ENCODE results near the gene ELP2.

The ELP2 gene

DNA sequence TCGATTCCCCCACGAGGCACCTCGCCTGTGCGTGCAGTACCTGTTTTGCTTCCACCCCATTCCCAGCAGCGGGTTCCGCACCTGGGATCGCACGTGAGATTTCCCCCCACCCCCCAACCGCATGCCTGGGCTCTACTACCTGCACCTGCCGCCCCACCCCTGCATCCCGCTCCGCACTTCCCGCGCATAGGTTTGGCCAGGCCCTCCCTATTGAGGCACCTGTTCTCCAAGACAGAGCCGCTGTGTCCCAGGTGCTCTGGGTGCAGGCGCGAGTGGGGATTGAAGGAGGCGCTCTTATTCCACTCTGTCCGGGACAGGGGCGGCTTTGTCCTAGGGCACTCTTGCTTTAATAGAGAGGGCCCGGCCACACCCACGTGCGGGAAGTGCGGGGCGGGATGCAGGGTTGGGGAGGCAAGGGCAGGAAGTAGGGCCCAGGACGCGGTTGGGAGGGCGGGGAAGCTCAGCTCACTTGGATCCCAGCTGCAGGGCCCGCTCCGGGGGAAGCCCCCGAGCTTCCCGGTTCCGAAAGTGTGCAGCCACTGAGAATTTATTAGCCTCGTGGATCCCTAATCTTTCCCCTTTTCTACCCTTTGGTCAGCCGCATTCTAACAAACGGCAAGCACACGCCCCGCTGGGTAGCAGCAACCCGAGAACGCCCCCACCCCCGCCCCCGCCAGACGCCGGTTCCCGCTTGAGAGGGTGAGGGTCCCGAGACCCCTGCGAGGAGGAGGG lies 56.9 kb downstream of the ELP2 start:
- Histone ChIP-seq H3K36me3 (ENCODE audit: control insufficient read depth in 1 of 2, insufficient read depth in 2 of 2, low read length in 2 of 2) (peaks cover 0 to 5% of the 10 kb centered on the region in 2 donors), H3K9ac (ENCODE audit: low read depth in 1 of 2, low read length in 2 of 2) (peak overlapping the region; percentile 84 to 87), H3K9me3 (ENCODE audit: control insufficient read depth in 1 of 2, low read length in 2 of 2) (no peaks in the 10 kb centered on the region), H3K27me3 (ENCODE audit: control insufficient read depth in 1 of 2, insufficient read depth in 2 of 2, low read length in 2 of 2) (peaks cover 0 to 12% of the 10 kb centered on the region in 2 donors), H3K27ac (ENCODE audit: low read depth, low read length) (peak overlapping the region; percentile 35), H3K4me1 (ENCODE audit: control insufficient read depth in 1 of 2, insufficient read depth in 2 of 2, low read length in 2 of 2) (peaks cover 10 to 11% of the 10 kb centered on the region in 2 donors), H3K4me3 (ENCODE audit: low read depth in 1 of 2, low read length in 2 of 2) (peak overlapping the region; percentile 90 to 96)

DNA sequence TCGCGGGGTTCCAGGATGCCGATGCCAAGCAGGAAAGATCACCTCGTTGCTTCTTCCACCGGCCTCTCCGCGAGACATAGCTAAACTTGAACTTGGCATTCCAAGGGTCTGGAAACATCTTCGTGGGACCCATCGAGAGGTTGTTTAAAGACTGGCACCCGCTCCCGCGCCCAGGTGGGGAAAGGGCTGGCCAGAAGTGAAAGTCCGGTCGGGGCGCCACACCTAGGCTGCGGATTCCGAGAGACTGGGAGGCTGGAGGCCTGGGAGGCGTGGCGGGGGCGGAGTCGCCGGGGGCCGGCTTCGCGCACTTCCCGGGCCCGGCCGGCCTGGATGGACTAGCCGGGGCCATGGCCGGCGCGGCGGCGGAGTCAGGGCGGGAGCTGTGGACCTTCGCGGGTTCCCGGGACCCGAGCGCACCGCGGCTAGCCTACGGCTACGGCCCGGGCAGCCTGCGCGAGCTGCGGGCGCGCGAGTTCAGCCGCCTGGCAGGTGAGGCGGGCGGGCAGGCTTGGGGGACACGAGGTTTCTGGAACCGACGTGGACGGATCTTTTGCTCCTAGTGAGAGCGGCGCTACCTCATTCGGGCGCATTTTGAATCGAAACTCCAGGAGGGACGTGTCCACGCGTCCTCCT lies 57.6 kb downstream of the ELP2 start, which contains the start of gene MOCOS:
Gene MOCOS (plus strand): TSS at position 305 of the 633 bp plus-strand sequence. CDS start 43 bp downstream, at position 348.
- H3K27me3 ChIP-seq (ENCODE audit: control insufficient read depth in 1 of 2, insufficient read depth in 2 of 2, low read length in 2 of 2) = peaks cover 0 to 12% of the 10 kb centered on the region in 2 donors
- no peaks in the 10 kb centered on the region for H3K9me3 ChIP-seq (ENCODE audit: control insufficient read depth in 1 of 2, low read length in 2 of 2)
- peaks cover 10 to 11% of the 10 kb centered on the region in 2 donors for H3K4me1 ChIP-seq (ENCODE audit: control insufficient read depth in 1 of 2, insufficient read depth in 2 of 2, low read length in 2 of 2)
- H3K9ac ChIP-seq (ENCODE audit: low read depth in 1 of 2, low read length in 2 of 2) = peak within 1 kb of the TSS; percentile 87
- peak within 1 kb of the TSS; percentile 35 for H3K27ac ChIP-seq (ENCODE audit: low read depth, low read length)
- peak within 1 kb of the TSS; percentile 90 to 96 for H3K4me3 ChIP-seq (ENCODE audit: low read depth in 1 of 2, low read length in 2 of 2)
- H3K36me3 ChIP-seq (ENCODE audit: control insufficient read depth in 1 of 2, insufficient read depth in 2 of 2, low read length in 2 of 2) = peaks cover 0 to 5% of the 10 kb centered on the region in 2 donors

- peak overlapping the region; percentile 90 to 96 for H3K4me3 ChIP-seq (ENCODE audit: low read depth in 1 of 2, low read length in 2 of 2)
- H3K9ac ChIP-seq (ENCODE audit: low read depth in 1 of 2, low read length in 2 of 2) = peak overlapping the region; percentile 87
- H3K4me1 ChIP-seq (ENCODE audit: control insufficient read depth in 1 of 2, insufficient read depth in 2 of 2, low read length in 2 of 2) = peaks cover 10 to 11% of the 10 kb centered on the region in 2 donors
- H3K27ac ChIP-seq (ENCODE audit: low read depth, low read length) = peak overlapping the region; percentile 25
- H3K36me3 ChIP-seq (ENCODE audit: control insufficient read depth in 1 of 2, insufficient read depth in 2 of 2, low read length in 2 of 2) = peaks cover 0 to 5% of the 10 kb centered on the region in 2 donors
- peaks cover 0 to 12% of the 10 kb centered on the region in 2 donors for H3K27me3 ChIP-seq (ENCODE audit: control insufficient read depth in 1 of 2, insufficient read depth in 2 of 2, low read length in 2 of 2)
- H3K9me3 ChIP-seq (ENCODE audit: control insufficient read depth in 1 of 2, low read length in 2 of 2) = no peaks in the 10 kb centered on the region
Observed at GRCh38 chr18:36187826-36188721, 58.4 kb downstream of the ELP2 start.

DNA sequence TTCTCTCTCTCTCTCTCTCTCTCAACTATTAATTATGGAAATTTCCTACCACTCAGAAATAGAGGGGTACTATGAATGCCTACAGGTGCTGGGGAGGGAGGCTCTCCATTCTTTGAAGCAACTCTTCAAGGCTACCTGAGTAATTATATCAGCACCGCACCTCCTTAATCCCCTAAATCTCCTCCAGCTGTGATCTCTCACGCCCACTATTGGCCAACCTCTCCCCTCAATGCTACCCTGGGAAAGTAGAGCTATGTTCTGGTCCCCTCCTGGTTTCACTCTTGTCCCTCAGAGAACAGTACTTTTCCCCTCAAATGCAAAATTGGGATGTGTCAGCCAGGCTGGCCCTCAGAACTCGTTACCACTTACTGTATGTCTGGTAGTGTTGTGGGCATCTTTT lies 59.2 kb downstream of the ELP2 start:
- H3K36me3 ChIP-seq (ENCODE audit: control insufficient read depth in 1 of 2, insufficient read depth in 2 of 2, low read length in 2 of 2) = peaks cover 0 to 5% of the 10 kb centered on the region in 2 donors
- no peaks in the 10 kb centered on the region for H3K9me3 ChIP-seq (ENCODE audit: control insufficient read depth in 1 of 2, low read length in 2 of 2)
- peaks cover 0 to 12% of the 10 kb centered on the region in 2 donors for H3K27me3 ChIP-seq (ENCODE audit: control insufficient read depth in 1 of 2, insufficient read depth in 2 of 2, low read length in 2 of 2)
- H3K9ac ChIP-seq (ENCODE audit: low read depth in 1 of 2, low read length in 2 of 2) = peak overlapping the region in 1 of 2 donors; percentile 87
- H3K4me3 ChIP-seq (ENCODE audit: low read depth in 1 of 2, low read length in 2 of 2) = peak overlapping the region; percentile 90 to 96
- H3K27ac ChIP-seq (ENCODE audit: low read depth, low read length) = no peak overlapping the region
- H3K4me1 ChIP-seq (ENCODE audit: control insufficient read depth in 1 of 2, insufficient read depth in 2 of 2, low read length in 2 of 2) = peaks cover 10 to 11% of the 10 kb centered on the region in 2 donors

GRCh38 chr18:36189486-36189885 lies 59.8 kb downstream of the ELP2 start:
- Histone ChIP-seq H3K4me1 (ENCODE audit: control insufficient read depth in 1 of 2, insufficient read depth in 2 of 2, low read length in 2 of 2) (peaks cover 10 to 11% of the 10 kb centered on the region in 2 donors), H3K9ac (ENCODE audit: low read depth in 1 of 2, low read length in 2 of 2) (no peak overlapping the region), H3K4me3 (ENCODE audit: low read depth in 1 of 2, low read length in 2 of 2) (peak overlapping the region in 1 of 2 donors; percentile 96), H3K9me3 (ENCODE audit: control insufficient read depth in 1 of 2, low read length in 2 of 2) (no peaks in the 10 kb centered on the region), H3K27me3 (ENCODE audit: control insufficient read depth in 1 of 2, insufficient read depth in 2 of 2, low read length in 2 of 2) (peaks cover 0 to 12% of the 10 kb centered on the region in 2 donors), H3K27ac (ENCODE audit: low read depth, low read length) (no peak overlapping the region), H3K36me3 (ENCODE audit: control insufficient read depth in 1 of 2, insufficient read depth in 2 of 2, low read length in 2 of 2) (peaks cover 0 to 5% of the 10 kb centered on the region in 2 donors)

DNA sequence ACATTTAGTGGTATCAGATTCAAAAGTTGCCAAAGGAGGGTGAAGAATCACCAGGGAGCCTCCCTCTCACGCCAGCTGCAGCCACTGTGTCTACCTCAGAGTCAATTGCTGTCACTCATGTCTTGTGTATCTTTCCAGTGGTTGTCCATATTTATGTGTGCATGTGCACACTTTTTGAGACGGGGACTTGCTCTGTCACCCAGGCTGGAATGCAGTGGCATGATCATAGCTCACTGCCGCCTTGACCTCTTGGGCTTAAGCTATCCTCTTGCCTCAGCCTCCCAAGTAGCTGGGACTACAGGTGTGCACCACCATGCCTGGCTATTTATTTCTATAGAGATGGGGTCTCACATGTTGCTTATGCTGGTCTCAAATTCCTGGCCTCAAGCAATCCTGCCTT lies 61.6 kb downstream of the ELP2 start:
- Histone ChIP-seq H3K9ac (ENCODE audit: low read depth in 1 of 2, low read length in 2 of 2) (no peak overlapping the region), H3K4me1 (ENCODE audit: control insufficient read depth in 1 of 2, insufficient read depth in 2 of 2, low read length in 2 of 2) (peaks cover 6 to 11% of the 10 kb centered on the region in 2 donors), H3K27ac (ENCODE audit: low read depth, low read length) (no peak overlapping the region), H3K36me3 (ENCODE audit: control insufficient read depth in 1 of 2, insufficient read depth in 2 of 2, low read length in 2 of 2) (peaks cover 0 to 8% of the 10 kb centered on the region in 2 donors), H3K4me3 (ENCODE audit: low read depth in 1 of 2, low read length in 2 of 2) (no peak overlapping the region), H3K9me3 (ENCODE audit: control insufficient read depth in 1 of 2, low read length in 2 of 2) (no peaks in the 10 kb centered on the region), H3K27me3 (ENCODE audit: control insufficient read depth in 1 of 2, insufficient read depth in 2 of 2, low read length in 2 of 2) (peaks cover 0 to 9% of the 10 kb centered on the region in 2 donors)

- H3K27me3 ChIP-seq (ENCODE audit: control insufficient read depth in 1 of 2, insufficient read depth in 2 of 2, low read length in 2 of 2) = peaks cover 0 to 9% of the 10 kb centered on the region in 2 donors
Observed at GRCh38 chr18:36191711-36192110, 62.0 kb downstream of the ELP2 start.

DNA sequence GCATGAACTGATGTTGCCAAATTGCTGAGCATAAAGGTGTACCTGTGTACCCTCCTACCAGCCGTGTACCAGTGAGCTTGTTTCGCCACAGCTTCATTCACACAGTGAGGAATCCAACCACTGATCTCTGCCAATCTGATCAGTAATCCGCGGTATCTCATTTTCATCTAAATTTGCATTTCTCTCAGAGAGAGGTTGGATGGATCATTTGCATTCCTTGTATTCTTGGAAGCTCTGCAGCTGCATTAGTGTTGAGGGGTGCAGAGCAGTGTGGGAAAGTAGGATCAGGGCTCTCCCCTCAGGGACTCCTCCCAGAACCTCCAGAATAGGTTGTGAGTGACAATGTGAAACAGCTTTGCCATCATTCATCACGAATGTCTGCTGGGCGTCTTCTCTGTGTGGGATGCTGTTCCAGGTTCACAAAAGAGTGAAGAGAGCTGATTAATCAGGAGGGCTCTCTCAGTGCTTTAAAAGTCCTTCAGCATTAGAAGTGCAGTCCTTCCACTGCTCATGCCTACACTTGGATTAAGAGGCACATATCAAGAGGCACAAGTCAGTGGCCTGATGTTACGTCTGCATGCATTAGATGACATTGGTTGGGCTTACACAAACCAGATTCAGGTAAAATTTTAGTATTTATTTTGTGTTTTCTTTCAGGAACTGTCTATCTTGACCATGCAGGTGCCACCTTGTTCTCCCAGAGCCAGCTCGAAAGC lies 65.1 kb downstream of the ELP2 start:
- H3K4me1 ChIP-seq (ENCODE audit: control insufficient read depth in 1 of 2, insufficient read depth in 2 of 2, low read length in 2 of 2) = peaks cover 0 to 3% of the 10 kb centered on the region in 2 donors
- H3K36me3 ChIP-seq (ENCODE audit: control insufficient read depth in 1 of 2, insufficient read depth in 2 of 2, low read length in 2 of 2) = peaks cover 0 to 10% of the 10 kb centered on the region in 2 donors
- H3K9me3 ChIP-seq (ENCODE audit: control insufficient read depth in 1 of 2, low read length in 2 of 2) = no peaks in the 10 kb centered on the region
- H3K27ac ChIP-seq (ENCODE audit: low read depth, low read length) = no peak overlapping the region
- no peak overlapping the region for H3K9ac ChIP-seq (ENCODE audit: low read depth in 1 of 2, low read length in 2 of 2)
- H3K27me3 ChIP-seq (ENCODE audit: control insufficient read depth in 1 of 2, insufficient read depth in 2 of 2, low read length in 2 of 2) = no peaks in the 10 kb centered on the region
- no peak overlapping the region for H3K4me3 ChIP-seq (ENCODE audit: low read depth in 1 of 2, low read length in 2 of 2)

More at GRCh38 chr18:36191711-36192110, 62.0 kb downstream of the ELP2 start:
- no peak overlapping the region for H3K27ac ChIP-seq (ENCODE audit: low read depth, low read length)
- no peak overlapping the region for H3K9ac ChIP-seq (ENCODE audit: low read depth in 1 of 2, low read length in 2 of 2)
- peaks cover 5 to 11% of the 10 kb centered on the region in 2 donors for H3K4me1 ChIP-seq (ENCODE audit: control insufficient read depth in 1 of 2, insufficient read depth in 2 of 2, low read length in 2 of 2)
- H3K4me3 ChIP-seq (ENCODE audit: low read depth in 1 of 2, low read length in 2 of 2) = no peak overlapping the region
- no peaks in the 10 kb centered on the region for H3K9me3 ChIP-seq (ENCODE audit: control insufficient read depth in 1 of 2, low read length in 2 of 2)
- H3K36me3 ChIP-seq (ENCODE audit: control insufficient read depth in 1 of 2, insufficient read depth in 2 of 2, low read length in 2 of 2) = peaks cover 0 to 8% of the 10 kb centered on the region in 2 donors

- Histone ChIP-seq H3K9me3 (ENCODE audit: control insufficient read depth in 1 of 2, low read length in 2 of 2) (no peaks in the 10 kb centered on the region), H3K4me3 (ENCODE audit: low read depth in 1 of 2, low read length in 2 of 2) (no peak overlapping the region), H3K27ac (ENCODE audit: low read depth, low read length) (no peak overlapping the region), H3K9ac (ENCODE audit: low read depth in 1 of 2, low read length in 2 of 2) (no peak overlapping the region), H3K4me1 (ENCODE audit: control insufficient read depth in 1 of 2, insufficient read depth in 2 of 2, low read length in 2 of 2) (peaks cover 7 to 8% of the 10 kb centered on the region in 2 donors), H3K27me3 (ENCODE audit: control insufficient read depth in 1 of 2, insufficient read depth in 2 of 2, low read length in 2 of 2) (no peaks in the 10 kb centered on the region), H3K36me3 (ENCODE audit: control insufficient read depth in 1 of 2, insufficient read depth in 2 of 2, low read length in 2 of 2) (peaks cover 0 to 16% of the 10 kb centered on the region in 2 donors)
Observed at GRCh38 chr18:36195427-36196122, 65.9 kb downstream of the ELP2 start.
